Heart right ventricle (tissue), 16 donors: ENCODE measurements around the gene COG6. TPM values are rescaled to one million over a fixed set of nuclear protein-coding genes. Genes with fewer than 3 reads are reported as not detected.

Experiments
- ATAC-seq, 8 donors: fragments of 200-7000 bp; cut with Tn5 transposase; one replicate each; pipeline ENCODE4 v1.9.1; 2020; ENCODE audit warnings: mild to moderate bottlenecking in 8 of 8, moderate library complexity in 8 of 8, moderate number of reproducible peaks in 1 of 8
- DNase-seq, 2 donors: peaks; one replicate each; pipeline ENCODE4 v3.0.0-alpha.2; 2020
- H3K27ac ChIP-seq, 10 donors: fragments of 200-600 bp; sonication (generic) in 2 of 10; one replicate each; pipeline versions ENCODE4 v1.5.0 to v1.8.0; 2020 to 2022; ENCODE audit warnings: mild to moderate bottlenecking in 3 of 10
- H3K27me3 ChIP-seq, 7 donors: fragments of 200-600 bp; one replicate each; pipeline ENCODE4 v1.8.0; 2021 to 2022; ENCODE audit warnings: mild to moderate bottlenecking in 2 of 7
- H3K36me3 ChIP-seq, 9 donors: fragments of 200-600 bp; sonication (generic) in 1 of 9; one replicate each; pipeline versions ENCODE4 v1.5.0 to v1.8.0; 2020 to 2022; ENCODE audit warnings: mild to moderate bottlenecking in 2 of 9
- H3K4me1 ChIP-seq, 9 donors: fragments of 200-600 bp; sonication (generic) in 1 of 9; one replicate each; pipeline versions ENCODE4 v1.5.0 to v1.8.0; 2020 to 2022; ENCODE audit warnings: mild to moderate bottlenecking in 4 of 9
- H3K4me3 ChIP-seq, 10 donors: fragments of 200-600 bp; sonication (generic) in 2 of 10; one replicate each; pipeline versions ENCODE4 v1.5.0 to v1.8.0; 2020 to 2022; ENCODE audit warnings: mild to moderate bottlenecking in 7 of 10, moderate library complexity in 2 of 10
- H3K9me3 ChIP-seq, 11 donors: fragments of 200-600 bp in 10 of 11; sonication (generic) in 2 of 11; one replicate each; pipeline versions ENCODE4 v1.5.0 to v1.8.0; 2013 to 2022; ENCODE audit warnings: mild to moderate bottlenecking in 2 of 11, control low read depth in 1 of 11, moderate library complexity in 1 of 11
- WGBS, 2 donors: extraction: QIAGEN DNeasy Blood & Tissue Kit; methylation state at CpG; one replicate each; pipeline ENCODE4 v1.1.7; 2013; ENCODE audit warnings: inconsistent platforms in 1 of 2; 5-methylcytosine and 5-hydroxymethylcytosine counted together
- intact Hi-C, 10 donors: fragments of 100-400 bp; cut with DNase I; formaldehyde crosslinking; loops; one replicate each; pipeline versions ENCODE4 v1.11.1 to v1.14.2; 2022
- polyA plus RNA-seq, 2 donors: library from polyadenylated mRNA; stranded (reverse); fragments of 200-250 nt; gene quantifications; one replicate each; pipeline ENCODE4 v1.2.3, GENCODE V29; 2013
- total RNA-seq, 10 donors: library from RNA; stranded (reverse); fragmentation: NEBNext Ultra II Directional in 3 of 10; extraction: Animal tissue kit (Norgen Biotek cat#: 25700) in 3 of 10; gene quantifications; one replicate each; pipeline versions ENCODE4 v1.2.1 to v1.2.4, GENCODE V29; 2021 to 2023
- TF ChIP-seq, protein P1 (sequence below), 9 donors: fragments of 200-600 bp; sonication (generic) in 2 of 9; IDR thresholded peaks; one replicate each; pipeline versions ENCODE4 v1.5.0 to v1.8.0; 2021 to 2022; ENCODE audit warnings: antibody characterized with exemption in 9 of 9, mild to moderate bottlenecking in 5 of 9, moderate library complexity in 1 of 9
- donor health status: Arrhythmogenic right ventricular cardiomyopathy.
- donor health status: ischemic (EF 13 %, LVEDD 7.1; RV severe dilation, severe dysfunction).
- donor health status: healthy with polysubstance abuse.
- donor health status: DM: no; HTN: yes; CAD: no.
- donor health status: DM: no; HTN: no; CAD: no.
- donor health status: ischemic (EF 25% LVEDD 6.9; RV normal size, moderate dysfunction).
- donor health status: ischemic (EF 25% LVEDD 5.7; RV mildly dilated, moderate dysfunction).
- donor health status: healthy.
- donor health status: DM: yes; HTN: yes; CAD: no.
- donor health status: Ischemic cardiomyopathy.
- donor health status: ischemic (EF 35%, LVEDD 5.7; RV mildly dilated, moderate dysfunction).
- donor health status: nonischemic (EF 11% LVEDD 7.7; RV severe dilation, severe dysfunction).
- donor health status: DM: yes; HTN: yes; CAD: no.
- donor health status: PGD.
- donor health status: ischemic (EF 29% LVEDD 5.4; RV normal size, mild dysfunction).
- donor health status: nonischemic (EF 23%, LVEDD 6.1; RV moderate dilation, normal function).

Gene COG6
- total and polyA plus RNA-seq, 12 donors, result 7.0 to 48.3 (median 29.8) TPM

GRCh38 chr13:39682788-39683187 is 27.3 kb downstream of the COG6 start:
- TF ChIP-seq, protein P1, sequence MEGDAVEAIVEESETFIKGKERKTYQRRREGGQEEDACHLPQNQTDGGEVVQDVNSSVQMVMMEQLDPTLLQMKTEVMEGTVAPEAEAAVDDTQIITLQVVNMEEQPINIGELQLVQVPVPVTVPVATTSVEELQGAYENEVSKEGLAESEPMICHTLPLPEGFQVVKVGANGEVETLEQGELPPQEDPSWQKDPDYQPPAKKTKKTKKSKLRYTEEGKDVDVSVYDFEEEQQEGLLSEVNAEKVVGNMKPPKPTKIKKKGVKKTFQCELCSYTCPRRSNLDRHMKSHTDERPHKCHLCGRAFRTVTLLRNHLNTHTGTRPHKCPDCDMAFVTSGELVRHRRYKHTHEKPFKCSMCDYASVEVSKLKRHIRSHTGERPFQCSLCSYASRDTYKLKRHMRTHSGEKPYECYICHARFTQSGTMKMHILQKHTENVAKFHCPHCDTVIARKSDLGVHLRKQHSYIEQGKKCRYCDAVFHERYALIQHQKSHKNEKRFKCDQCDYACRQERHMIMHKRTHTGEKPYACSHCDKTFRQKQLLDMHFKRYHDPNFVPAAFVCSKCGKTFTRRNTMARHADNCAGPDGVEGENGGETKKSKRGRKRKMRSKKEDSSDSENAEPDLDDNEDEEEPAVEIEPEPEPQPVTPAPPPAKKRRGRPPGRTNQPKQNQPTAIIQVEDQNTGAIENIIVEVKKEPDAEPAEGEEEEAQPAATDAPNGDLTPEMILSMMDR (IDR thresholded peaks at IDR 0.05), result no peak
- DNase-seq (no peak), ATAC-seq (no peak)
- Histone ChIP-seq H3K27ac (no peak overlapping the region), H3K4me3 (no peak overlapping the region), H3K4me1 (no peaks in the 10 kb centered on the region), H3K36me3 (peaks cover 0 to 68% (median 17%) of the 10 kb centered on the region in 9 donors), H3K9me3 (peaks cover 0 to 5% (median 0%) of the 10 kb centered on the region in 11 donors), H3K27me3 (no peaks in the 10 kb centered on the region)
- intact Hi-C loops, result loop anchor here in 7 of 10 donors (5.0 to 10.0 kb wide), 5 partner anchors 262 to 1095 kb away; partner anchors contain the start of gene MRPS31 (in 2 of the 7)
- 62 to 63% methylated on average over 2 of the region's 2 CpGs for WGBS, 2 donors

DNA sequence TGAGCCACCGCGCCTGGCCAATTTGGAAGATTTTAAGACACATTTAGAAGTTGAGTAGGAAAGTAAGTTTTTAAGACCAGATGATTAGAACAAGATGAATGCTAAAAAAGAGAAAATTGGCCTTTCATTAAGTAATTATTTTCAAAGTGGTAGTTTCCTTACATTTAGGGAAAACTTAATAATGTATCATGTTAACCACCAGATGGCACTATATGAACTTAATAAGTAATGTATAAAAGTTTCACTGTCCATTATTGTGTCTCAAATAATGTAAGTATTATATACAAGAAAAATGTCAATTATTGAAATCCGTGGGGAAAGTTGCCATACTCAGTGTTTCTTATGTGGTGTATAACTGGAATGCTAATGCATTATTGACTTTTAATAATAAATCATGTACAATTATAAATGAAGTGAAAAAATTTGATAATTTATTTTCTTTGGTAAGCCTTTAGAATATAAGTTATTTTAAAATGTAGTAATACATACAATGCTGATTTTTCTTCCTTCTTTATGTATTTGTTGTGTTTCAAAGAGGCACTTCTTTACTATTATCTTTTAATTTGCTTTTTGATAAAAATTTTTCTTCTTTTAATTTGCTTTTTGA is 29.2 kb downstream of the COG6 start:
- TF ChIP-seq, protein P1 (IDR thresholded peaks at IDR 0.05), result peak in 8 of 9 donors; percentile 28 to 65 (median 50)
- intact Hi-C loops, result loop anchor here (5.0 to 10.0 kb wide), 5 partner anchors 260 to 1093 kb away; partner anchors contain the start of gene MRPS31 (in 2 of the 10)
- 70 to 71% methylated on average over 3 of the region's 3 CpGs for WGBS, 2 donors
- H3K4me3 ChIP-seq, result no peak overlapping the region
- peaks cover 0 to 5% (median 0%) of the 10 kb centered on the region in 11 donors for H3K9me3 ChIP-seq
- H3K36me3 ChIP-seq, result peaks cover 0 to 68% (median 11%) of the 10 kb centered on the region in 9 donors
- ATAC-seq (no peak), DNase-seq (no peak)
- H3K27ac ChIP-seq, result no peak overlapping the region
- no peaks in the 10 kb centered on the region for H3K27me3 ChIP-seq
- H3K4me1 ChIP-seq, result peaks cover 0 to 9% (median 0%) of the 10 kb centered on the region in 9 donors

- intact Hi-C loops, result loop anchor here in 9 of 10 donors (5.0 to 10.0 kb wide), 4 partner anchors 259 to 1089 kb away; partner anchors contain the start of gene MRPS31 (in 2 of the 9)
- Histone ChIP-seq H3K27ac (no peak overlapping the region), H3K27me3 (no peaks in the 10 kb centered on the region), H3K36me3 (peaks cover 0 to 68% (median 4%) of the 10 kb centered on the region in 9 donors), H3K9me3 (peaks cover 0 to 2% (median 0%) of the 10 kb centered on the region in 11 donors), H3K4me1 (peaks cover 0 to 9% (median 0%) of the 10 kb centered on the region in 9 donors), H3K4me3 (no peak overlapping the region)
- no peak for DNase-seq
- 95 to 96% methylated on average over 1 of the region's 1 CpG for WGBS, 2 donors
- ATAC-seq, result no peak
- TF ChIP-seq, protein P1 (IDR thresholded peaks at IDR 0.05), result no peak
Observed at GRCh38 chr13:39685652-39686051, 30.2 kb downstream of the COG6 start.

DNA sequence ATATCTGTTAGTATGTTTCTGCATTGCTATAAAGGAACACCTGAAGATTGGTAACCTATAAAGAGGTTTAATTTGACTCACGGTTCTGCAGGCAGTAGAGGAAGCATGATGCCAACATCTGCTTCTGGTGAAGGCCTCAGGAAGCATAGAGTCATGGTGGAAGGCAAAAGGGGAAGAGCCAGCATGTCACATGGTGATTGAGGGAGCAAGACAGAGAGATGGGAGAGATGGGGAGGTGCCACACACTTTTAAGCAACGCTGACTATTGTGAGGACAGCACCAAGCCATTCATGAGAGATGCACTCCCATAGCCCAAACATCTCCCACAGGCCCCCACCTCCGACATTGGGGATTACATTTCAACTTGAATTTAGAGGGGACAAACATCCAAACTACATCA is 32.8 kb downstream of the COG6 start:
- H3K27me3 ChIP-seq, result no peaks in the 10 kb centered on the region
- H3K27ac ChIP-seq, result no peak overlapping the region
- ATAC-seq (no peak), DNase-seq (no peak)
- H3K36me3 ChIP-seq, result peaks cover 0 to 45% (median 2%) of the 10 kb centered on the region in 9 donors
- no peaks in the 10 kb centered on the region for H3K9me3 ChIP-seq
- no peak overlapping the region for H3K4me3 ChIP-seq
- TF ChIP-seq, protein P1 (IDR thresholded peaks at IDR 0.05), result no peak
- peaks cover 0 to 9% (median 0%) of the 10 kb centered on the region in 9 donors for H3K4me1 ChIP-seq
- intact Hi-C loops, result loop anchor here in 9 of 10 donors (5.0 to 10.0 kb wide), 4 partner anchors 257 to 1087 kb away; partner anchors contain the start of gene MRPS31 (in 2 of the 9)
- WGBS, 2 donors, result 87 to 90% methylated on average over 3 of the region's 3 CpGs
